ENCODE data around the gene LGI4.

GRCh38 chr19:35119578-35120155 is 15.2 kb downstream of the LGI4 start:
- no peak for TF ChIP-seq POLR2A (IDR thresholded peaks at IDR 0.05)
- TF ChIP-seq CTCF (IDR thresholded peaks at IDR 0.05) = no peak
